KMS-11 (cell line): Measurements from ENCODE around the gene MSI2.

Experiments used
- H2AFZ ChIP-seq: fragments of 200-600 bp; sonication (generic); 2 replicates; pipeline ENCODE4 v1.6.1; 2016; ENCODE audit warnings: antibody characterized with exemption, mixed run types, low read depth
- H3K27ac ChIP-seq: fragments of 200-600 bp; sonication (generic); 2 replicates; pipeline ENCODE4 v1.6.1; 2016; ENCODE audit warnings: mild to moderate bottlenecking, mixed run types
- H3K27me3 ChIP-seq: fragments of 200-600 bp; sonication (generic); 2 replicates; pipeline ENCODE4 v1.6.1; 2017; ENCODE audit warnings: mild to moderate bottlenecking, low read depth, mixed run types, moderate library complexity; ENCODE audit not compliant: insufficient read depth
- H3K36me3 ChIP-seq: fragments of 200-600 bp; sonication (generic); 2 replicates; pipeline ENCODE4 v1.6.1; 2017; ENCODE audit warnings: mild to moderate bottlenecking, mixed run types; ENCODE audit not compliant: insufficient read depth
- H3K4me1 ChIP-seq: fragments of 200-600 bp; sonication (generic); 2 replicates; pipeline ENCODE4 v1.6.1; 2016; ENCODE audit warnings: mild to moderate bottlenecking, low read depth, mixed run types; ENCODE audit not compliant: poor library complexity, severe bottlenecking
- H3K4me2 ChIP-seq: fragments of 200-600 bp; sonication (generic); 2 replicates; pipeline ENCODE4 v1.7.0; 2016; ENCODE audit warnings: mild to moderate bottlenecking, mixed run types
- H3K4me3 ChIP-seq: fragments of 200-600 bp; sonication (generic); IDR thresholded peaks from 2 replicates; pipeline ENCODE4 v1.6.1; 2017; ENCODE audit warnings: low read depth, low read length, mixed read lengths; ENCODE audit not compliant: insufficient read depth
- H3K79me2 ChIP-seq: fragments of 200-600 bp; sonication (generic); 2 replicates; pipeline ENCODE4 v1.6.1; 2016; ENCODE audit warnings: low read depth, mixed run types; ENCODE audit not compliant: insufficient read depth
- H3K9ac ChIP-seq: fragments of 200-600 bp; sonication (generic); 2 replicates; pipeline ENCODE4 v1.6.1; 2016; ENCODE audit warnings: mild to moderate bottlenecking, mixed run types
- H4K20me1 ChIP-seq: fragments of 200-600 bp; sonication (generic); 2 replicates; pipeline ENCODE4 v1.6.1; 2016; ENCODE audit warnings: mild to moderate bottlenecking, mixed run types; ENCODE audit not compliant: insufficient read depth
- TF ChIP-seq, protein P1 (sequence below): fragments of 200-600 bp; sonication (generic); conservative IDR thresholded peaks from 2 replicates; pipeline ENCODE4 v1.6.1; 2017; ENCODE audit warnings: low read depth, mild to moderate bottlenecking, antibody characterized with exemption, low read length, moderate library complexity, mixed read lengths

MSI2 gene

DNA sequence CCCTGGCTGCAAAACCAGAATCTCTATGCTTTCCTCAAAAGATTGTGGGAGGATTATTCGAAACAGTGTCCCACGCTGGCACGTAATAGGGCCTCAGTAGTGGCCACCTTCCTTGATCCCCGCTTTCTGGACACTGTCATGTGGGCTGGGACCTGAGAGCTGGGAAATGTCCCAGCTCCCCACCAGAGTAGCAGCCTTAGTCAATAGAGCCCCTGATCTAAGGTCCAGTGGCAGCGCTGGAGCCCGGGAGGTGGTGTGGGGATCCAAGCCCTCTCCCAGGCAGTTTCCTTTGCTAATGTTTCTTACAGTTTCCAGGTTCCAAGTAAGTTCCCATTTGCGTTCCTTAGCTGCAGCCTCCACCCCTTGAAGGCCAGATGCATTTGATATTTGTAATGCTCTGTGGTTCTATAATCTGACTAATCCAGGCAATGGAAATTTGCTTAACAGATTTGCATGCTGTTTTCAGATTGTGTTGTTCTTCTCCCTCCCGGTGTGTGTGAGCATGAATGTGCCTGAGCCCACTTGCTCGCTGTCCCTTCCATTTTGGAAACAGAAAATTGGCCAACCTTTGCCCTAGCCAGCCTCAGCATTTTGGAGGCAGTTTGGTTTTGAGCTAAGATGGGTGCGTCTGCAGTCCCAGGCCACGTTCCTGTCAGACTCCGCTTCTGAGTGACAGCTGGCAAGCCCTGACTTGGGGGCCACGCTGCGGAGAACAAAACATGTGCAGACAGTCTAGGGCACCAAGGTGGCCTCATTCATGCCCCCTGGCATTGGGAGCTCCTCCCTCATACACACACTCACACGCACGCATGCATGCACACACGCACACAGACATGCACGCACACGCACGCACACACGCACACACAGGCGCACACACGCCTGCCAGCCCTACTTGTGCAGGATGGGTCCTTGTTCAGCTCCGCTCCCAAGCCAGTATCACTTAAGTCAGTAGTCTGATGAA lies 419.4 kb downstream of the MSI2 start:
- Histone ChIP-seq H4K20me1 (no peaks in the 10 kb centered on the region), H3K79me2 (no peaks in the 10 kb centered on the region), H3K4me2 (no peak overlapping the region), H3K27ac (no peak overlapping the region), H3K4me1 (peaks cover 8% of the 10 kb centered on the region), H3K4me3 (no peak overlapping the region), H3K9ac (no peak overlapping the region), H3K27me3 (no peaks in the 10 kb centered on the region), H3K36me3 (no peaks in the 10 kb centered on the region), H2AFZ (no peak overlapping the region)
- TF ChIP-seq, protein P1, sequence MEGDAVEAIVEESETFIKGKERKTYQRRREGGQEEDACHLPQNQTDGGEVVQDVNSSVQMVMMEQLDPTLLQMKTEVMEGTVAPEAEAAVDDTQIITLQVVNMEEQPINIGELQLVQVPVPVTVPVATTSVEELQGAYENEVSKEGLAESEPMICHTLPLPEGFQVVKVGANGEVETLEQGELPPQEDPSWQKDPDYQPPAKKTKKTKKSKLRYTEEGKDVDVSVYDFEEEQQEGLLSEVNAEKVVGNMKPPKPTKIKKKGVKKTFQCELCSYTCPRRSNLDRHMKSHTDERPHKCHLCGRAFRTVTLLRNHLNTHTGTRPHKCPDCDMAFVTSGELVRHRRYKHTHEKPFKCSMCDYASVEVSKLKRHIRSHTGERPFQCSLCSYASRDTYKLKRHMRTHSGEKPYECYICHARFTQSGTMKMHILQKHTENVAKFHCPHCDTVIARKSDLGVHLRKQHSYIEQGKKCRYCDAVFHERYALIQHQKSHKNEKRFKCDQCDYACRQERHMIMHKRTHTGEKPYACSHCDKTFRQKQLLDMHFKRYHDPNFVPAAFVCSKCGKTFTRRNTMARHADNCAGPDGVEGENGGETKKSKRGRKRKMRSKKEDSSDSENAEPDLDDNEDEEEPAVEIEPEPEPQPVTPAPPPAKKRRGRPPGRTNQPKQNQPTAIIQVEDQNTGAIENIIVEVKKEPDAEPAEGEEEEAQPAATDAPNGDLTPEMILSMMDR = no peak

GRCh38 chr17:57676543-57676942 lies 420.2 kb downstream of the MSI2 start:
- Histone ChIP-seq H4K20me1 (no peaks in the 10 kb centered on the region), H3K27ac (no peak overlapping the region), H3K4me1 (peaks cover 6% of the 10 kb centered on the region), H2AFZ (no peak overlapping the region), H3K27me3 (no peaks in the 10 kb centered on the region), H3K79me2 (no peaks in the 10 kb centered on the region), H3K9ac (no peak overlapping the region), H3K36me3 (no peaks in the 10 kb centered on the region), H3K4me3 (no peak overlapping the region), H3K4me2 (no peak overlapping the region)
- TF ChIP-seq, protein P1 = no peak

- no peaks in the 10 kb centered on the region for H3K27me3 ChIP-seq
- no peak overlapping the region for H3K4me3 ChIP-seq
- H3K36me3 ChIP-seq = no peaks in the 10 kb centered on the region
- H4K20me1 ChIP-seq = no peaks in the 10 kb centered on the region
- TF ChIP-seq, protein P1 = no peak
- no peak overlapping the region for H2AFZ ChIP-seq
- H3K27ac ChIP-seq = no peak overlapping the region
- no peaks in the 10 kb centered on the region for H3K79me2 ChIP-seq
- H3K4me1 ChIP-seq = no peaks in the 10 kb centered on the region
- no peak overlapping the region for H3K4me2 ChIP-seq
- H3K9ac ChIP-seq = no peak overlapping the region
Observed at GRCh38 chr17:57677301-57677700, 421.0 kb downstream of the MSI2 start.

GRCh38 chr17:57677858-57678257 lies 421.5 kb downstream of the MSI2 start:
- no peaks in the 10 kb centered on the region for H3K4me1 ChIP-seq
- TF ChIP-seq, protein P1 = no peak
- H2AFZ ChIP-seq = no peak overlapping the region
- H3K79me2 ChIP-seq = no peaks in the 10 kb centered on the region
- H3K4me3 ChIP-seq = no peak overlapping the region
- no peak overlapping the region for H3K9ac ChIP-seq
- H3K27ac ChIP-seq = no peak overlapping the region
- H4K20me1 ChIP-seq = no peaks in the 10 kb centered on the region
- no peaks in the 10 kb centered on the region for H3K36me3 ChIP-seq
- H3K4me2 ChIP-seq = no peak overlapping the region
- H3K27me3 ChIP-seq = no peaks in the 10 kb centered on the region
